Prostate gland (tissue), 2 donors: ENCODE results near the gene JUNB.

ENCODE experiments used
- POLR2AphosphoS5 ChIP-seq: sonication (generic); formaldehyde crosslinking; IDR thresholded peaks from one replicate; pipeline ENCODE4 v1.6.1; 2017; ENCODE audit warnings: antibody characterized with exemption
- TF ChIP-seq, protein P1 (sequence below), 4 experiments: fragments of 200-600 bp in 2 of 4; fragments of 450-650 bp in 2 of 4; sonication (generic) in 2 of 4; IDR thresholded peaks; 1 replicate in 3 of 4; 2 replicates in 1 of 4; pipeline ENCODE4 v1.5.1; 2016 to 2019; ENCODE audit warnings: antibody characterized with exemption in 4 of 4, mild to moderate bottlenecking in 2 of 4, moderate library complexity in 2 of 4

DNA sequence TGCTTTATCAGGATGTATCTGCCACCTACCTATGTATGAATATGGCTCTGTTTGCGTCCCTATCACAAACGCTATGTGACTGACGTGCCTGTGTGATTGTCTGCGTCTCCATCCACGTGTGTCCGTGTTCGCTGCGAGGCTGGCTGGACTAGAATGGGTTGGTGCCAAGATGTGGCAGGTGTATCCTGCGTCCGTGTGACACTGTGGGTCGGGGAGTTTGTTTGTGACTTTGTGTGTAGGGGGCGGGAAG is 9.2 kb upstream of the JUNB start:
- TF ChIP-seq, protein P1, sequence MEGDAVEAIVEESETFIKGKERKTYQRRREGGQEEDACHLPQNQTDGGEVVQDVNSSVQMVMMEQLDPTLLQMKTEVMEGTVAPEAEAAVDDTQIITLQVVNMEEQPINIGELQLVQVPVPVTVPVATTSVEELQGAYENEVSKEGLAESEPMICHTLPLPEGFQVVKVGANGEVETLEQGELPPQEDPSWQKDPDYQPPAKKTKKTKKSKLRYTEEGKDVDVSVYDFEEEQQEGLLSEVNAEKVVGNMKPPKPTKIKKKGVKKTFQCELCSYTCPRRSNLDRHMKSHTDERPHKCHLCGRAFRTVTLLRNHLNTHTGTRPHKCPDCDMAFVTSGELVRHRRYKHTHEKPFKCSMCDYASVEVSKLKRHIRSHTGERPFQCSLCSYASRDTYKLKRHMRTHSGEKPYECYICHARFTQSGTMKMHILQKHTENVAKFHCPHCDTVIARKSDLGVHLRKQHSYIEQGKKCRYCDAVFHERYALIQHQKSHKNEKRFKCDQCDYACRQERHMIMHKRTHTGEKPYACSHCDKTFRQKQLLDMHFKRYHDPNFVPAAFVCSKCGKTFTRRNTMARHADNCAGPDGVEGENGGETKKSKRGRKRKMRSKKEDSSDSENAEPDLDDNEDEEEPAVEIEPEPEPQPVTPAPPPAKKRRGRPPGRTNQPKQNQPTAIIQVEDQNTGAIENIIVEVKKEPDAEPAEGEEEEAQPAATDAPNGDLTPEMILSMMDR (IDR thresholded peaks at IDR 0.05): no peak
- TF ChIP-seq POLR2AphosphoS5: peak; percentile 49
